Nephron (organoid): ENCODE results near the gene LRRC41.

Experiments used
- H3K27ac Mint-ChIP-seq, 3 experiments: 2 replicates each; pipeline ENCODE4 v1.8.0; 2020; ENCODE audit warnings: mixed read lengths in 3 of 3, mild to moderate bottlenecking in 2 of 3, moderate library complexity in 1 of 3
- H3K27me3 Mint-ChIP-seq: 2 replicates; pipeline ENCODE4 v1.8.0; 2021; ENCODE audit warnings: low read depth, mild to moderate bottlenecking, moderate library complexity, mixed read lengths
- H3K36me3 Mint-ChIP-seq: 2 replicates; pipeline ENCODE4 v1.8.0; 2020; ENCODE audit warnings: low read depth, mixed read lengths
- H3K4me1 Mint-ChIP-seq: 2 replicates; pipeline ENCODE4 v1.8.0; 2020; ENCODE audit warnings: mixed read lengths
- H3K4me3 Mint-ChIP-seq, 3 experiments: 2 replicates each; pipeline ENCODE4 v1.8.0; 2020; ENCODE audit warnings: mild to moderate bottlenecking in 3 of 3, mixed read lengths in 3 of 3, moderate library complexity in 2 of 3
- H3K9me3 Mint-ChIP-seq: 2 replicates; pipeline ENCODE4 v1.8.0; 2020; ENCODE audit warnings: mixed read lengths
- TF ChIP-seq, protein P1 (sequence below), 3 experiments: fragments of 200-600 bp; sonication (generic); IDR thresholded peaks; one replicate each; pipeline ENCODE4 v1.5.0; 2021; ENCODE audit warnings: antibody characterized with exemption in 3 of 3; ENCODE audit not compliant: unreplicated experiment in 3 of 3

LRRC41 gene

GRCh38 chr1:46277658-46278373 is 25.6 kb downstream of the LRRC41 start:
- peaks cover 75% of the 10 kb centered on the region for H3K36me3 Mint-ChIP-seq
- peak overlapping the region in 1 of 3 experiments; percentile 1 for H3K27ac Mint-ChIP-seq
- H3K9me3 Mint-ChIP-seq = no peaks in the 10 kb centered on the region
- TF ChIP-seq, protein P1, sequence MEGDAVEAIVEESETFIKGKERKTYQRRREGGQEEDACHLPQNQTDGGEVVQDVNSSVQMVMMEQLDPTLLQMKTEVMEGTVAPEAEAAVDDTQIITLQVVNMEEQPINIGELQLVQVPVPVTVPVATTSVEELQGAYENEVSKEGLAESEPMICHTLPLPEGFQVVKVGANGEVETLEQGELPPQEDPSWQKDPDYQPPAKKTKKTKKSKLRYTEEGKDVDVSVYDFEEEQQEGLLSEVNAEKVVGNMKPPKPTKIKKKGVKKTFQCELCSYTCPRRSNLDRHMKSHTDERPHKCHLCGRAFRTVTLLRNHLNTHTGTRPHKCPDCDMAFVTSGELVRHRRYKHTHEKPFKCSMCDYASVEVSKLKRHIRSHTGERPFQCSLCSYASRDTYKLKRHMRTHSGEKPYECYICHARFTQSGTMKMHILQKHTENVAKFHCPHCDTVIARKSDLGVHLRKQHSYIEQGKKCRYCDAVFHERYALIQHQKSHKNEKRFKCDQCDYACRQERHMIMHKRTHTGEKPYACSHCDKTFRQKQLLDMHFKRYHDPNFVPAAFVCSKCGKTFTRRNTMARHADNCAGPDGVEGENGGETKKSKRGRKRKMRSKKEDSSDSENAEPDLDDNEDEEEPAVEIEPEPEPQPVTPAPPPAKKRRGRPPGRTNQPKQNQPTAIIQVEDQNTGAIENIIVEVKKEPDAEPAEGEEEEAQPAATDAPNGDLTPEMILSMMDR (IDR thresholded peaks at IDR 0.05; ENCODE audit: unreplicated experiment in 3 of 3) = no peak
- no peaks in the 10 kb centered on the region for H3K27me3 Mint-ChIP-seq
- H3K4me3 Mint-ChIP-seq = no peak overlapping the region
- peaks cover 4% of the 10 kb centered on the region for H3K4me1 Mint-ChIP-seq

- Mint-ChIP-seq H3K4me1 (peaks cover 4% of the 10 kb centered on the region), H3K27me3 (no peaks in the 10 kb centered on the region), H3K4me3 (no peak overlapping the region), H3K36me3 (peaks cover 67% of the 10 kb centered on the region), H3K9me3 (no peaks in the 10 kb centered on the region), H3K27ac (peak overlapping the region in 2 of 3 experiments; percentile 8 to 37)
- TF ChIP-seq, protein P1 (IDR thresholded peaks at IDR 0.05; ENCODE audit: unreplicated experiment in 3 of 3) = no peak
These were observed 28.4 kb downstream of the LRRC41 start for GRCh38 chr1:46275030-46275337.

- H3K27me3 Mint-ChIP-seq = no peaks in the 10 kb centered on the region
- peaks cover 61% of the 10 kb centered on the region for H3K36me3 Mint-ChIP-seq
- TF ChIP-seq, protein P1 (IDR thresholded peaks at IDR 0.05; ENCODE audit: unreplicated experiment in 3 of 3) = no peak
- H3K4me3 Mint-ChIP-seq = no peak overlapping the region
- H3K9me3 Mint-ChIP-seq = no peaks in the 10 kb centered on the region
- H3K4me1 Mint-ChIP-seq = peaks cover 4% of the 10 kb centered on the region
- H3K27ac Mint-ChIP-seq = no peak overlapping the region
These were observed 29.0 kb downstream of the LRRC41 start for GRCh38 chr1:46274225-46275029.

GRCh38 chr1:46268578-46268977 is 34.8 kb downstream of the LRRC41 start:
- H3K36me3 Mint-ChIP-seq = peaks cover 51% of the 10 kb centered on the region
- no peak overlapping the region for H3K4me3 Mint-ChIP-seq
- H3K27ac Mint-ChIP-seq = no peak overlapping the region
- no peaks in the 10 kb centered on the region for H3K9me3 Mint-ChIP-seq
- no peaks in the 10 kb centered on the region for H3K4me1 Mint-ChIP-seq
- TF ChIP-seq, protein P1 (IDR thresholded peaks at IDR 0.05; ENCODE audit: unreplicated experiment in 3 of 3) = no peak
- no peaks in the 10 kb centered on the region for H3K27me3 Mint-ChIP-seq

DNA sequence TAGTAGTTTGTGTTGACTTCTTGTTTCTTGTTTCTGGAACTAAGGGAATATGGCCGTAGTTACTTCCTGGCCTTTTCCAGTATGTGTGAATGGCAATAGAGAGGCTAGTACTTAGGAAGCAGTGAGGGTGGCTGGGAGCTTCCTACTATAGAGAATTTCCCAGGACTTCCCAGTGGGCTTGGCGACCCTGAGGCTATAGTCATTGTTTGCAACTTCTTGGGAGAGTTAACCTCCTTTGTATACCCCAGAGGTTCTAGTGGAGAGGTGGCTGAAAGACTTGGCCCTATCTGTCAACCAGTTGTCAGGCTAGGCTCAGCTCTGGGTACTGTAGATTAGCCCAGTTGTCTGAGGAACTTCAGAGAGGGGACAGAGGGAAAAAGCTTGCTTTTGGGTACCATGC is 40.3 kb downstream of the LRRC41 start:
- Mint-ChIP-seq H3K4me3 (no peak overlapping the region), H3K9me3 (no peaks in the 10 kb centered on the region), H3K27ac (no peak overlapping the region), H3K27me3 (no peaks in the 10 kb centered on the region), H3K36me3 (peaks cover 40% of the 10 kb centered on the region), H3K4me1 (no peaks in the 10 kb centered on the region)
- TF ChIP-seq, protein P1 (IDR thresholded peaks at IDR 0.05; ENCODE audit: unreplicated experiment in 3 of 3) = no peak
